HG03108 (cell line): ENCODE results near the gene MMP3.

ENCODE experiments used
- ATAC-seq: cut with Tn5 transposase; IDR thresholded peaks from one replicate; pipeline ENCODE4 v1.9.1; 2021; ENCODE audit warnings: moderate library complexity; ENCODE audit not compliant: unreplicated experiment

MMP3 gene

GRCh38 chr11:102792604-102793003, 50.8 kb downstream of the MMP3 start:
- no peak for ATAC-seq

GRCh38 chr11:102791271-102792036, 52.0 kb downstream of the MMP3 start:
- ATAC-seq, result no peak

- ATAC-seq, result no peak
These were observed 54.9 kb downstream of the MMP3 start for GRCh38 chr11:102788334-102788995.
